Calu3 (cell line): ENCODE measurements around the gene LZTFL1. TPM values are rescaled to one million over a fixed set of nuclear protein-coding genes. Genes with fewer than 3 reads are reported as not detected.

Experiments
- BruUV-seq: library from RNA; stranded (reverse); fragments of 400-500 nt; replicated peaks from 2 replicates; lab custom pipeline; 2021; lab: Mats Ljungman, UMichigan
- CTCF ChIA-PET: fragments of 300-600 bp; sonication (Branson Sonifier 250); formaldehyde crosslinking; loops from one replicate; lab custom pipeline; 2022; ENCODE audit warnings: antibody characterized with exemption; lab: Charles Lee
- DNase-seq: peaks from one replicate; pipeline ENCODE4 v3.0.0; 2022
- H3K27ac Mint-ChIP-seq: one replicate; pipeline ENCODE4 v1.8.0; 2022; ENCODE audit warnings: mixed read lengths; ENCODE audit not compliant: unreplicated experiment
- H3K27me3 Mint-ChIP-seq: one replicate; pipeline ENCODE4 v1.8.0; 2022; ENCODE audit warnings: mixed read lengths; ENCODE audit not compliant: unreplicated experiment
- H3K36me3 Mint-ChIP-seq: one replicate; pipeline ENCODE4 v1.8.0; 2022; ENCODE audit warnings: mild to moderate bottlenecking, moderate library complexity, mixed read lengths; ENCODE audit not compliant: insufficient read depth, unreplicated experiment
- H3K4me1 Mint-ChIP-seq: one replicate; pipeline ENCODE4 v1.8.0; 2022; ENCODE audit warnings: mild to moderate bottlenecking, low read depth, mixed read lengths; ENCODE audit not compliant: unreplicated experiment
- H3K4me3 Mint-ChIP-seq: one replicate; pipeline ENCODE4 v1.8.0; 2022; ENCODE audit warnings: mild to moderate bottlenecking, low read depth, moderate library complexity, mixed read lengths; ENCODE audit not compliant: unreplicated experiment
- H3K9me3 Mint-ChIP-seq: one replicate; pipeline ENCODE4 v1.8.0; 2022; ENCODE audit warnings: low read depth, mixed read lengths; ENCODE audit not compliant: unreplicated experiment
- CTCF ChIP-seq: fragments of 200-600 bp; IDR thresholded peaks from one replicate; pipeline ENCODE4 v1.8.0; 2022; ENCODE audit warnings: antibody characterized with exemption; ENCODE audit not compliant: unreplicated experiment
- intact Hi-C: fragments of 100-400 bp; cut with micrococcal nuclease; formaldehyde crosslinking; loops from one replicate; pipeline ENCODE4 v1.10.0; 2022; ENCODE audit not compliant: unreplicated experiment
- total RNA-seq: library from RNA; stranded (reverse); gene quantifications from 2 replicates; pipeline ENCODE4 v1.2.3, GENCODE V29; 2022

LZTFL1 gene
- total RNA-seq, 1 experiment from 2014 or later, result 12.7 TPM

GRCh38 chr3:45880725-45881077 lies 38.8 kb upstream of the LZTFL1 start:
- CTCF ChIA-PET, result no interaction called here
- no peak for TF ChIP-seq CTCF
- no peaks in the 10 kb centered on the region for H3K36me3 Mint-ChIP-seq

GRCh38 chr3:45878124-45878523 lies 36.2 kb upstream of the LZTFL1 start:
- CTCF ChIA-PET, result interaction anchor here (0.7 kb wide), 1 partner anchor 15 kb away, joined by 3 read pairs; no protein-coding TSS in a partner anchor
- Mint-ChIP-seq H3K4me1 (peaks cover 7% of the 10 kb centered on the region), H3K36me3 (no peaks in the 10 kb centered on the region), H3K27me3 (peaks cover 40% of the 10 kb centered on the region), H3K4me3 (no peak overlapping the region), H3K27ac (no peak overlapping the region), H3K9me3 (peaks cover 7% of the 10 kb centered on the region)
- intact Hi-C loops, result no loop called here
- TF ChIP-seq CTCF, result no peak
- BruUV-seq, result no TSS peak
- DNase-seq, result no peak

More at GRCh38 chr3:45880725-45881077, 38.8 kb upstream of the LZTFL1 start:
- Mint-ChIP-seq H3K9me3 (no peaks in the 10 kb centered on the region), H3K27me3 (peaks cover 37% of the 10 kb centered on the region), H3K4me1 (peaks cover 7% of the 10 kb centered on the region), H3K27ac (no peak overlapping the region), H3K4me3 (no peak overlapping the region)
- intact Hi-C loops, result no loop called here
- no peak for DNase-seq
- BruUV-seq, result no TSS peak

GRCh38 chr3:45874677-45875346 lies 32.9 kb upstream of the LZTFL1 start:
- Mint-ChIP-seq H3K27me3 (peaks cover 40% of the 10 kb centered on the region), H3K4me1 (no peaks in the 10 kb centered on the region), H3K27ac (no peak overlapping the region), H3K4me3 (no peak overlapping the region), H3K36me3 (no peaks in the 10 kb centered on the region), H3K9me3 (peaks cover 7% of the 10 kb centered on the region)
- DNase-seq, result no peak
- CTCF ChIA-PET, result no interaction called here
- no TSS peak for BruUV-seq
- no peak for TF ChIP-seq CTCF
- intact Hi-C loops, result no loop called here

- no peak overlapping the region for H3K4me3 Mint-ChIP-seq
- H3K4me1 Mint-ChIP-seq, result no peaks in the 10 kb centered on the region
- peaks cover 40% of the 10 kb centered on the region for H3K27me3 Mint-ChIP-seq
- H3K36me3 Mint-ChIP-seq, result no peaks in the 10 kb centered on the region
- H3K27ac Mint-ChIP-seq, result no peak overlapping the region
- peaks cover 7% of the 10 kb centered on the region for H3K9me3 Mint-ChIP-seq
- no TSS peak for BruUV-seq
- CTCF ChIA-PET, result no interaction called here
- no peak for TF ChIP-seq CTCF
- DNase-seq, result no peak
- intact Hi-C loops, result no loop called here
Measured at GRCh38 chr3:45873638-45874037, 31.7 kb upstream of the LZTFL1 start.
